NCI-H1436 treated with DMSO at 0.1 percent for 48 hours (cell line): ENCODE measurements around the gene RAB40C.

Experiments
- DNase-seq: peaks from one replicate; lab custom pipeline; 2025; lab: John Stamatoyannopoulos, UW

RAB40C gene

GRCh38 chr16:648781-649589 lies 59.1 kb downstream of the RAB40C start, which contains the start of gene WDR90:
Gene WDR90 (plus strand): TSS chr16:649365. CDS start chr16:649417, 52 bp downstream.
- DNase-seq, result peak; percentile 42

GRCh38 chr16:649631-650030 lies 59.8 kb downstream of the RAB40C start:
- DNase-seq, result no peak

- no peak for DNase-seq
These were observed 62.0 kb downstream of the RAB40C start for GRCh38 chr16:651844-652243.

GRCh38 chr16:652454-653305 lies 62.8 kb downstream of the RAB40C start:
- DNase-seq, result no peak

- no peak for DNase-seq
These were observed 64.2 kb downstream of the RAB40C start for GRCh38 chr16:654034-654433.

GRCh38 chr16:657487-657886 lies 67.6 kb downstream of the RAB40C start:
- no peak for DNase-seq

GRCh38 chr16:658679-659571 lies 69.1 kb downstream of the RAB40C start:
- DNase-seq, result no peak

- no peak for DNase-seq
These were observed 69.8 kb downstream of the RAB40C start for GRCh38 chr16:659618-660017.

- DNase-seq, result no peak
These were observed 70.2 kb downstream of the RAB40C start for GRCh38 chr16:660132-660458.

GRCh38 chr16:660459-661183 lies 70.8 kb downstream of the RAB40C start:
- DNase-seq, result no peak

- DNase-seq, result no peak
These were observed 71.4 kb downstream of the RAB40C start for GRCh38 chr16:661184-661821.

- DNase-seq, result no peak
These were observed 72.2 kb downstream of the RAB40C start for GRCh38 chr16:662095-662494.

GRCh38 chr16:662597-662996 lies 72.7 kb downstream of the RAB40C start:
- DNase-seq, result no peak

- DNase-seq, result no peak
These were observed 76.7 kb downstream of the RAB40C start for GRCh38 chr16:666572-666971.

- DNase-seq, result no peak
These were observed 77.4 kb downstream of the RAB40C start for GRCh38 chr16:667113-667779.

GRCh38 chr16:667780-668518 lies 78.1 kb downstream of the RAB40C start, which contains the start of gene RHOT2:
Gene RHOT2 (plus strand): TSS chr16:668132. CDS start chr16:668200, 68 bp downstream.
- peak; percentile 10 for DNase-seq

GRCh38 chr16:668519-669171 lies 78.8 kb downstream of the RAB40C start:
- DNase-seq, result no peak

- no peak for DNase-seq
These were observed 79.8 kb downstream of the RAB40C start for GRCh38 chr16:669666-670065.
